Suprapubic skin (tissue), 4 donors: ENCODE data around the gene SLC1A5.

ENCODE experiments used
- CTCF ChIP-seq, 2 donors: fragments of 200-600 bp in 1 of 2; fragments of 450-650 bp in 1 of 2; sonication (generic) in 1 of 2; IDR thresholded peaks; one replicate each; pipeline ENCODE4 v1.5.1; 2016 to 2019; ENCODE audit warnings: antibody characterized with exemption in 2 of 2, mild to moderate bottlenecking in 1 of 2, moderate library complexity in 1 of 2
- POLR2A ChIP-seq, 2 donors: fragments of 450-650 bp; IDR thresholded peaks; one replicate each; pipeline ENCODE4 v1.6.1; 2017; ENCODE audit warnings: antibody characterized with exemption in 2 of 2, mild to moderate bottlenecking in 2 of 2, moderate library complexity in 2 of 2
- POLR2AphosphoS5 ChIP-seq, 3 donors: sonication (generic); formaldehyde crosslinking; IDR thresholded peaks; one replicate each; pipeline ENCODE4 v1.6.1; 2017; ENCODE audit warnings: antibody characterized with exemption in 3 of 3

GRCh38 chr19:46834121-46834520, 45.7 kb upstream of the SLC1A5 start:
- TF ChIP-seq POLR2AphosphoS5 (IDR thresholded peaks at IDR 0.05) = no peak
- TF ChIP-seq CTCF (IDR thresholded peaks at IDR 0.05) = no peak
- TF ChIP-seq POLR2A (IDR thresholded peaks at IDR 0.05) = no peak
